Fibroblast of the aortic adventitia (primary cell): ENCODE measurements around the gene TRIM59. TPM values are rescaled to one million over a fixed set of nuclear protein-coding genes. Genes with fewer than 3 reads are reported as not detected.

ENCODE experiments used
- DNase-seq: peaks from one replicate; pipeline ENCODE4 v3.0.0-alpha.2; 2010; ENCODE audit warnings: low read depth
- H3K4me3 ChIP-seq: 2 replicates; pipeline ENCODE4 v1.5.1; 2011; ENCODE audit warnings: low read depth, mild to moderate bottlenecking, control low read depth, low read length, moderate library complexity
- CTCF ChIP-seq: IDR thresholded peaks from 2 replicates; pipeline ENCODE4 v1.5.1; 2011; ENCODE audit warnings: mild to moderate bottlenecking, low read length, control low read depth, inconsistent platforms; ENCODE audit not compliant: insufficient read depth
- total RNA-seq: library from RNA; depleted of rRNA; stranded (reverse); fragments of >200 nt; gene quantifications from 2 replicates; pipeline ENCODE4 v1.2.3, GENCODE V29; 2012; ENCODE audit warnings: low replicate concordance

Gene TRIM59
- total RNA-seq, 1 donor = 47.8 TPM

GRCh38 chr3:160401291-160402095, 48.1 kb downstream of the TRIM59 start:
- DNase-seq = peak; percentile 83
- peak overlapping the region; percentile 99 for H3K4me3 ChIP-seq
- no peak for TF ChIP-seq CTCF

GRCh38 chr3:160400702-160401150, 48.9 kb downstream of the TRIM59 start:
- H3K4me3 ChIP-seq = peak overlapping the region; percentile 99
- DNase-seq = no peak
- no peak for TF ChIP-seq CTCF

GRCh38 chr3:160400030-160400701, 49.4 kb downstream of the TRIM59 start:
- peak overlapping the region; percentile 99 for H3K4me3 ChIP-seq
- DNase-seq = peak; percentile 69
- TF ChIP-seq CTCF = no peak

- DNase-seq = peak; percentile 97
- no peak for TF ChIP-seq CTCF
- H3K4me3 ChIP-seq = peak within 1 kb of the TSS; percentile 99
Observed at GRCh38 chr3:160399125-160400029, 50.2 kb downstream of the TRIM59 start, which contains the start of the genes IFT80 and SMC4. IFT80 (minus strand) TSS chr3:160399225; CDS start chr3:160384600, 14,625 bp downstream. SMC4 (plus strand) TSS chr3:160399650; CDS start chr3:160400827, 1,177 bp downstream.

GRCh38 chr3:160398820-160399124, 50.8 kb downstream of the TRIM59 start:
- TF ChIP-seq CTCF = peak; percentile 38
- DNase-seq = no peak
- peak overlapping the region; percentile 99 for H3K4me3 ChIP-seq

- TF ChIP-seq CTCF = no peak
- no peak overlapping the region for H3K4me3 ChIP-seq
- peak; percentile 73 for DNase-seq
Observed at GRCh38 chr3:160395297-160395696, 54.3 kb downstream of the TRIM59 start.
